Brain microvascular endothelial cell (primary cell): Measurements from ENCODE around the gene SRSF10.
A peak's percentile ranks its signal among the peaks of the same experiment; 100 is the strongest.

Experiments
- DNase-seq: peaks from one replicate; pipeline ENCODE4 v3.0.0-alpha.2; 2020
- H3K27ac ChIP-seq: fragments of 250-450 bp; sonication (Bioruptor Pico); 2 replicates; pipeline ENCODE4 v1.5.1; 2020; ENCODE audit warnings: mild to moderate bottlenecking, moderate library complexity
- H3K27me3 ChIP-seq: fragments of 250-450 bp; sonication (Bioruptor Pico); replicated peaks from 2 replicates; pipeline ENCODE4 v1.5.1; 2020; ENCODE audit warnings: mild to moderate bottlenecking
- H3K36me3 ChIP-seq: fragments of 250-450 bp; sonication (Bioruptor Pico); replicated peaks from 2 replicates; pipeline ENCODE4 v1.5.1; 2020; ENCODE audit warnings: mild to moderate bottlenecking
- H3K4me3 ChIP-seq: 2 replicates; pipeline ENCODE4 v1.5.1; 2011; ENCODE audit warnings: low read depth, mild to moderate bottlenecking, control low read depth, low read length, moderate library complexity
- CTCF ChIP-seq: IDR thresholded peaks from 2 replicates; pipeline ENCODE4 v1.5.1; 2011; ENCODE audit warnings: low read depth, mild to moderate bottlenecking, moderate library complexity, low read length, control low read depth, inconsistent platforms; ENCODE audit errors: missing control alignments
- in situ Hi-C: cut with HindIII; loops from 2 replicates; pipeline ENCODE4 v1.10.0; 2017; ENCODE audit warnings: low sequenced_read_pairs, low pct_ligation_motif_present

Gene SRSF10

GRCh38 chr1:23979881-23980727 is at the start of gene SRSF10:
TSS of gene SRSF10 (minus strand) at chr1:23980327. CDS start at chr1:23980255, 72 bp downstream.
- Histone ChIP-seq H3K27ac (peak within 1 kb of the TSS; percentile 97), H3K36me3 (peaks cover 10% of the 10 kb centered on the region), H3K4me3 (peak within 1 kb of the TSS; percentile 88), H3K27me3 (no peaks in the 10 kb centered on the region)
- TF ChIP-seq CTCF = peak; percentile 51
- DNase-seq = peak; percentile 97
- in situ Hi-C loops = no loop called here

- Histone ChIP-seq H3K27ac (no peak overlapping the region), H3K27me3 (no peaks in the 10 kb centered on the region), H3K4me3 (no peak overlapping the region), H3K36me3 (no peaks in the 10 kb centered on the region)
- TF ChIP-seq CTCF = peak; percentile 33
- in situ Hi-C loops = no loop called here
- DNase-seq = peak; percentile 31
Observed at GRCh38 chr1:24027838-24028468, 47.8 kb upstream of the SRSF10 start.

- H3K27ac ChIP-seq = peak overlapping the region; percentile 66
- TF ChIP-seq CTCF = no peak
- no peaks in the 10 kb centered on the region for H3K36me3 ChIP-seq
- in situ Hi-C loops = no loop called here
- peak; percentile 89 for DNase-seq
- no peaks in the 10 kb centered on the region for H3K27me3 ChIP-seq
- no peak overlapping the region for H3K4me3 ChIP-seq
Observed at GRCh38 chr1:24022581-24023361, 42.6 kb upstream of the SRSF10 start.

- Histone ChIP-seq H3K27me3 (no peaks in the 10 kb centered on the region), H3K4me3 (no peak overlapping the region), H3K36me3 (no peaks in the 10 kb centered on the region), H3K27ac (no peak overlapping the region)
- DNase-seq = no peak
- no peak for TF ChIP-seq CTCF
- in situ Hi-C loops = no loop called here
Observed at GRCh38 chr1:24021403-24022266, 41.5 kb upstream of the SRSF10 start.

- no peak for TF ChIP-seq CTCF
- in situ Hi-C loops = no loop called here
Observed at GRCh38 chr1:24020470-24020869, 40.3 kb upstream of the SRSF10 start.

More at GRCh38 chr1:24020470-24020869, 40.3 kb upstream of the SRSF10 start:
- Histone ChIP-seq H3K27me3 (no peaks in the 10 kb centered on the region), H3K36me3 (no peaks in the 10 kb centered on the region), H3K4me3 (no peak overlapping the region), H3K27ac (peak overlapping the region; percentile 96)
- no peak for DNase-seq
